Measurements from ENCODE around the gene RPL13.

The RPL13 gene

GRCh38 chr16:89554343-89554742, 6.1 kb upstream of the RPL13 start:
- no peak for TF ChIP-seq CTCF (IDR thresholded peaks at IDR 0.05; ENCODE audit: low read depth, low read length, missing control alignments)
- H3K4me3 ChIP-seq (ENCODE audit: low read depth, low read length), result no peak overlapping the region
- DNase-seq (ENCODE audit: low read depth), result no peak

GRCh38 chr16:89555265-89555664, 5.2 kb upstream of the RPL13 start:
- no peak for DNase-seq (ENCODE audit: low read depth)
- TF ChIP-seq CTCF (IDR thresholded peaks at IDR 0.05; ENCODE audit: low read depth, low read length, missing control alignments), result no peak
- no peak overlapping the region for H3K4me3 ChIP-seq (ENCODE audit: low read depth, low read length)

- no peak overlapping the region for H3K4me3 ChIP-seq (ENCODE audit: low read depth, low read length)
- TF ChIP-seq CTCF (IDR thresholded peaks at IDR 0.05; ENCODE audit: low read depth, low read length, missing control alignments), result no peak
- DNase-seq (ENCODE audit: low read depth), result no peak
Measured at GRCh38 chr16:89555780-89556179, 4.7 kb upstream of the RPL13 start.

GRCh38 chr16:89556750-89557689, 3.5 kb upstream of the RPL13 start:
- no peak overlapping the region for H3K4me3 ChIP-seq (ENCODE audit: low read depth, low read length)
- no peak for DNase-seq (ENCODE audit: low read depth)
- peak; percentile 90 for TF ChIP-seq CTCF (IDR thresholded peaks at IDR 0.05; ENCODE audit: low read depth, low read length, missing control alignments)

- no peak for DNase-seq (ENCODE audit: low read depth)
- H3K4me3 ChIP-seq (ENCODE audit: low read depth, low read length), result no peak overlapping the region
- TF ChIP-seq CTCF (IDR thresholded peaks at IDR 0.05; ENCODE audit: low read depth, low read length, missing control alignments), result no peak
Measured at GRCh38 chr16:89557690-89558490, 2.6 kb upstream of the RPL13 start.

- H3K4me3 ChIP-seq (ENCODE audit: low read depth, low read length), result peak overlapping the region; percentile 69
- no peak for TF ChIP-seq CTCF (IDR thresholded peaks at IDR 0.05; ENCODE audit: low read depth, low read length, missing control alignments)
- no peak for DNase-seq (ENCODE audit: low read depth)
Measured at GRCh38 chr16:89561142-89561883, 831 bp downstream of the RPL13 start.

Data from GM12864 (cell line).